ENCODE measurements around the gene SPINK14.
A peak's percentile ranks its signal among the peaks of the same experiment; 100 is the strongest.

SPINK14 gene, protein sequence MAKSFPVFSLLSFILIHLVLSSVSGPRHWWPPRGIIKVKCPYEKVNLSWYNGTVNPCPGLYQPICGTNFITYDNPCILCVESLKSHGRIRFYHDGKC

GRCh38 chr5:148168246-148168645 lies at the start of gene SPINK14:
Gene SPINK14 (plus strand): TSS chr5:148168546. CDS start chr5:148169733, 1,187 bp downstream.
- DNase-seq: no peak

GRCh38 chr5:148120317-148120716 lies 48.0 kb upstream of the SPINK14 start:
- no peak for DNase-seq

GRCh38 chr5:148125641-148126040 lies 42.7 kb upstream of the SPINK14 start:
- no peak for DNase-seq

DNA sequence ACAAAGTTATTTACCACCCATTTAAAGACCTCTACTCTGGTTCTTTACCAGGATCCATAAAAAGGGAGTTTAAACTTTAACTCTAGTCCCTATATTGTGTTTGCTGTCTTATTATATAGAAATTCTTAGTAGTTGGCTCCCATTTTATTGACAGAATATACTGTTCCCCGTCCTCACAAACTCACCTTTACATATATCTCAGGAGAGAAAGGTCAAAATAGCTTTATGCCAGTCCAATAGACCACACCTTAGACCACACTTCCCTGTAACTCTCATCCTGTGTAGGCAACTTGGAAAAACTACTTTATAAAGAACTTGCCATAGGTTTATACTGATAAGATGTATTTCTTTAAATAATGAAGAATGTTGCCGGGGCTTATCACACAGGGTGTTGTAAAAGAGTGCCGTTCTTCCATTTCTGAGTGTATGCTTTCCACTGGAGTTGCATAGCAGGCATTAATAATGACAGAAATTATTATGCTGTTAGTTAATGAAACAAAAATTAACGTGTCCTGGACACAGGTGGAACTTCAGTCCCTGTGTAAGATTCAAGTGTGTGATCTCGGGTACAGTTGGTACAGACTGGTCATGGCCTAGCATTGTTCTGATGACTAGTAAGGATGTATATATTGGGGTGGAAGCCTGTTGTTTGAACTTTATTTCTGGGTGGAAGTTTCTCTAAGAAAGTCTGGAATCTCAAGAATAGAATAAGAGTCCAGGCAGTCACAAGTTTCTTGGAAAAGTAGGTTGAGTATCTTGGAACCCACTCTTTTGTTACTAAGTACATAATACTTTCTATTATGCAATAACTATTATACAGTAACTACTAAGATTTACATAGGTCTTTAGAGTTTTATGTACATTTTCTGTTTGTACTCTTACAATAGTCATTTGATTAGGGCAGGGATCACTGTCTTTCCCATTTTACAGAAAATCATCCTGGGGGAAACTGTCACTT lies 33.0 kb upstream of the SPINK14 start:
- no peak for DNase-seq

GRCh38 chr5:148140846-148141245 lies 27.5 kb upstream of the SPINK14 start:
- no peak for DNase-seq

- no peak for DNase-seq
Observed at GRCh38 chr5:148141645-148142044, 26.7 kb upstream of the SPINK14 start.

DNA sequence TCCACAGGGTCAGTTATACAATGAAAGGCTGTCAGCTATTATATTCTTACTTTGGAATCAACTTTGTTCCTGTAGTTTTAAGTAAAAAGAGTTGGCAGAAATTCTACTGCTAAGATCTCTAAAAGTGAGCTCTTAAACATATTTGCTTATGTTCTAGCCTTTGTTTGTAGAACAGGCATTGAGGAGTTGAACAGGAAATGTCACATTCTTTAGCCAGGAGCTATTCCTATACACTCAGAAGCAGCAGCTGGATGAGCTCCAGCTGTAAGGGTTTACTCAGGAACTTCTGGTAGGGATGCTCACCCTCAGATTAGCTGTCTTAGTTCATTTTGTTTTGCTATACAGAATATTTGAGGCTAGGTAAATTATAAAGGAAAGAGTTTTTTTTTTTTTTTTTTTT lies 22.4 kb upstream of the SPINK14 start:
- no peak for DNase-seq

DNA sequence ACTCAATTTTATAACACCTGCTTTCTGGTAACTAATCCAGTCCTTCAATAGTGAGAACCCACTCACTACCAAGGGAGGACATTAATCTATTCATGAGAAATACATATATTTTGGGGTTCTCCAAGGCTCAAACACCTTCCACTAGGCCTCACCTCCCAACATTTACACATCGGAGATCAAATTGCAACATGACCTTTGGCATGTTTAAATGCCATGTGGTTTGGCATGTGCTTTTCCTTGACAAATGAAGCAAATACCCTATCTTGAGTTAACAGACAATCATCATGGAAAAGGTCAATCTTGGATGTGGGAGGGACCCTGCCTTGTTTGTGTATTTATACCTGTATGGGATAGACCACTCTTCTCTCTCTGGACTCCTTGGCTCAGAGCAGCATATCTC lies 21.9 kb upstream of the SPINK14 start:
- DNase-seq: no peak

- DNase-seq: no peak
Observed at GRCh38 chr5:148147415-148147814, 20.9 kb upstream of the SPINK14 start.

DNA sequence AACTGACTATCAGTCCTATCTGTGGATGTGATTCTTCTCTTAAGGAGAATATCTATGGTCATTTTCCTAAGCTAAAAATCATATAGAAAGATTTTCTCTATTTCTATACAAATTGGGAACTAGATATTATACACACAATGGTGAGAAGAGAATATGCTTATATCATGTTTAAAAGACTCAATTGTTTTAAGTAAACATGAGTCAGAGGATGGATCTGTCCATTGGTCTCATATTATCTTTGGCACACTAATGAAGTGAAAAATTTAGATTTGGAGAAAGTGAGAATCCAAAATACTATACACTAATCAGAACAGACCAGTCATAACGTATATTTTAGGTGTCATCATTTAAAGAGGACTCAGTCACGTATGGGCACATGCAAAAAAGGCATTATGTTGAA lies 16.5 kb upstream of the SPINK14 start:
- DNase-seq: no peak

DNA sequence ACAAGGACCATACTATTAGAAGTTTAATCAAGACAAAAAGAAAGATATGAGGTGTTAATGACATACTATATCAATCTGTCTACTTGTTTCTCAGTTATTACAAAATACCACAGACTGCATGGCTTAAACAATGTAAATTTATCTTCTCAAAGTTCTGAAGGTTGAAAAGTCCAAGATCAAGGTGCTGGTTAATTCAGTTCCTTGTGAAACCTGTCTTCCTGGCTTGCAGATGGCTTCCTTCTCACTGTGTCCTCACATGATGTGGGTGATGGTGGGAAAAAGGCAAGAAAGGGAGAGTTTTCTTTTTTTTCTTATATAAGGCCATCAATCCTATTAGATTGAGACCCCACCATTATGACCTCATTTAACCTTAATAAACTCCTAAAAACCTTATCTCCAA lies 15.6 kb upstream of the SPINK14 start:
- no peak for DNase-seq

DNA sequence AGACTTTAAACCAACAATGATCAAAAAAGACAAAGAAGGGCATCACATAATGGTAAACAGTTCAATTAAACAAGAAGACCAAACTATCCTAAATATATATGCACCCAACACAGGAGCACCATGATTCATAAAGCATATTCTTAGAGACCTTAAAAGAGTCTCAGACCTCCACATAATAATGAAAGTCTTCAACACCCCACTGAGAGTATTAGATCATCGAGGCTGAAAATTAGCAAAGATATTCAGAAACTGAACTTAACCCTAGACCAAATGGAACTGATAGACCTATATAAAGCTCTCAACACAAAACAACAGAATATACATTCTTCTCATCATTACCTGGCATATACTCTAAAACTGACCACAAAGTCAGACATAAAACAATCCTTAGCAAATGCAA lies 11.7 kb upstream of the SPINK14 start:
- no peak for DNase-seq

GRCh38 chr5:148162038-148162437 lies 6.3 kb upstream of the SPINK14 start:
- DNase-seq: no peak

- DNase-seq: no peak
Observed at GRCh38 chr5:148163345-148163744, 5.0 kb upstream of the SPINK14 start.

DNA sequence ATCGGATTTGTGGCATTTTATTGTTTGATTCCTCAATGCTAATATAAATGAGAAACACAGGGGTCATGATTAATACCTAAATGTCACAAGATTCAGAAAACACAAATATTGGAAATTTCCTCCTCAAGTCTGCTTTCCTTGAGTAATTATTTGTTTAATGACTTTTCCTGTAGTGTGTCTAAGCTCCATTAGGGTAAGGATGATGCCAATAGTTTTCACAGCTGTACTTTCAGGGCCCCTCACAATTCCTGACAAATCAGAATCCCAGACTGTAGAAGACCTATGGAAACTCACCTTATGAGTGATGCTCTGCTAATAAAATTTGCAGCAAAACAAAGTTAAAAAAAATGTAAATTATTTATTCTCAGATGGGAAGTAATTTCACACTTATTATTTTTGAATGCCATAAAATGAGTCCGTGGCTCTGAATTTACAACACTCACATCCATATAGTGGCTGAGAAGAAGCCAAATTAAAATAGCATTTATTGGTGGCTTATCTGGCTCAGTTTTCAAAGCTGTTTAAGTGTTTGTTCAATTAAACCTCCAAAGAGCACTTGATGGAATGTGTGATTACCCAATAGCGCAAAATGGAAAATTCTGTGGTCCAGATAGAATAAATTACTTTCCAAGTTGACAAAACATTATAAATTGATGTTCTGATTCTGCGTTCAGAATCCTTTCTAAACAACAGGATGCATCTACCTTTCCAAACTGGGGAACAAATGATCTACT lies 1.6 kb upstream of the SPINK14 start:
- DNase-seq: no peak

DNA sequence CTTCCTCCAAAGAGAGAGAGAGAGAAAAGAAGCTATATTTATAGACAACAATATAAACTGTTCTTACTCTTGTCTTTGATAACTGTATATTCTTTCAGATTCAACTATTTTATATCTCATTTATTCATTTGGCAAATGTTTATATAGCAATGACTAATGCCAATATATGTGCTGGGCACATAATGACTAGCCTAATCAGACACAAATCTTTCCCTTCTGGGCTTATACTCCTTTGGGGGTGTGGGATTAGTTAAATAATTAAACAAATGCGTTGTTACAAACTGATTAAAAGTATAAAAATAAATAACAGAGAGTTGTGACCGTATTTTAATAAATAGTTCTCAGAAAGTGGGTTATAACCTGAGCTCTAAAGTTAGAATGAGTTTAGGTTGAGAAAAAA lies 4.0 kb downstream of the SPINK14 start:
- no peak for DNase-seq

- DNase-seq: no peak
Observed at GRCh38 chr5:148176480-148176879, 8.1 kb downstream of the SPINK14 start.

GRCh38 chr5:148177207-148177606 lies 8.9 kb downstream of the SPINK14 start:
- DNase-seq: no peak

DNA sequence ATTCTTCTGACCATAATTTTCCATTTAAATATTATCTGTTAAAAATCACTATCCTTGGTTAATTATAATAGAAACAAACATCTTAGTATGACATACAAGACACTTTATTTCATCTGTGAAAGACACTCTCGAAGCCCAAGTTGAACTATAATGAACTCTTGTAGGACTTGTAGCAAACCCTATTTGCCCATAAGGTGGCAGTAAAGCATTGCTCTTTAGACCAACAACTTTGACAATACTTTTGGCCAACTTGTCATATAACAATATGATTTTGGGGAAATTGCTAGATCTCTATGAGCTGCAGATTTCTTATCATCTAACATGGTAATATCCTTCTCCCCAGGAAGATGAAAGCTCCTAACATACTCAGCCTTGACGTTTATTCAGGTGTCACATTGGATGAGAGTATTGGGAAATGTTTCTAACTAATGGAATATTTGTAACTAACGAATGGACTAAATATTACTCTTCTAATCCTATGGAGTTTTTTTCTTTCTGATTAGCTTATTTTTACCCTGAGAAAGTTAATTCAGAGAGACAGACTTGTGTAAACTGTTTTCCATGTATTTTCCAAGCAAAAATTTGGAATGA lies 11.0 kb downstream of the SPINK14 start:
- peak in 2 of 6 experiments; percentile 44 to 55 for DNase-seq

GRCh38 chr5:148186248-148187003 lies 18.1 kb downstream of the SPINK14 start:
- DNase-seq: no peak

- no peak for DNase-seq
Observed at GRCh38 chr5:148191010-148191409, 22.7 kb downstream of the SPINK14 start.

- DNase-seq: no peak
Observed at GRCh38 chr5:148193202-148193601, 24.9 kb downstream of the SPINK14 start.

DNA sequence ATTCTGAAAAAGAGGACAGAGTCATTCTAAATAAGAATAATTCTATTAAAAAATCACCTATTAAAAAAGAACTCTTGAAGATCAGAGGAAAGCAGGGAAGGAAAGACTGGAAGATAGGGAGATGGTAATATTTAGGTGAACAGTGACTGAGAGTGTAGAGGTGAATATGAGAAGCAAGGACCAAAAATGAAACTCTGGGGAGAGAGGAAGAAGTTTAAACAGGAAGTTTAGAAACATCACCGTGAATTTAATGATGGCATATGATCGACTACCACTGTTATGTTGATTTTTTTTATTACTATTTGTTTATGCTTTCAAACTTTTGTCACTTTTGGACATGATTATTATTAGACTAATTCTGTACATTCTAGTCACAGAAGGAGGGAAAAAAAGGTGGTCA lies 32.8 kb downstream of the SPINK14 start:
- DNase-seq: no peak
